ENCODE measurements around the gene SLC44A3.

- no peak for TF ChIP-seq CTCF (IDR thresholded peaks at IDR 0.05)
- TF ChIP-seq POLR2A (IDR thresholded peaks at IDR 0.05), result no peak
Measured at GRCh38 chr1:94823116-94823515, 3.0 kb downstream of the SLC44A3 start.
